Osteocyte (in vitro differentiated cells): ENCODE data around the gene SEMA3E. TPM values are rescaled to one million over a fixed set of nuclear protein-coding genes. Genes with fewer than 3 reads are reported as not detected.

Experiments
- DNase-seq: peaks from one replicate; pipeline ENCODE4 v3.0.0; 2021; ENCODE audit warnings: mixed read lengths; ENCODE audit not compliant: unreplicated experiment; ENCODE audit errors: extremely low spot score
- H3K27ac Mint-ChIP-seq: one replicate; pipeline ENCODE4 v1.8.0; 2021; ENCODE audit warnings: mild to moderate bottlenecking, mixed read lengths; ENCODE audit not compliant: unreplicated experiment
- H3K27me3 Mint-ChIP-seq: one replicate; pipeline ENCODE4 v1.8.0; 2021; ENCODE audit warnings: mixed read lengths; ENCODE audit not compliant: unreplicated experiment
- H3K36me3 Mint-ChIP-seq: one replicate; pipeline ENCODE4 v1.8.0; 2021; ENCODE audit warnings: mixed read lengths; ENCODE audit not compliant: unreplicated experiment
- H3K4me1 Mint-ChIP-seq: one replicate; pipeline ENCODE4 v1.8.0; 2021; ENCODE audit warnings: mixed read lengths; ENCODE audit not compliant: unreplicated experiment
- H3K4me3 Mint-ChIP-seq: one replicate; pipeline ENCODE4 v1.8.0; 2021; ENCODE audit warnings: mild to moderate bottlenecking, moderate library complexity, mixed read lengths; ENCODE audit not compliant: unreplicated experiment
- H3K9me3 Mint-ChIP-seq: one replicate; pipeline ENCODE4 v1.8.0; 2021; ENCODE audit warnings: mixed read lengths; ENCODE audit not compliant: unreplicated experiment
- total RNA-seq: library from RNA; stranded (reverse); gene quantifications from 2 replicates; pipeline ENCODE4 v1.2.1, GENCODE V29; 2021
- TF ChIP-seq, protein P1 (sequence below): fragments of 200-600 bp; sonication (generic); IDR thresholded peaks from 2 replicates; pipeline ENCODE4 v1.5.0; 2021; ENCODE audit warnings: antibody characterized with exemption, mild to moderate bottlenecking, moderate library complexity

Gene SEMA3E
- total RNA-seq, 1 donor from 2014 or later = 1.6 TPM

DNA sequence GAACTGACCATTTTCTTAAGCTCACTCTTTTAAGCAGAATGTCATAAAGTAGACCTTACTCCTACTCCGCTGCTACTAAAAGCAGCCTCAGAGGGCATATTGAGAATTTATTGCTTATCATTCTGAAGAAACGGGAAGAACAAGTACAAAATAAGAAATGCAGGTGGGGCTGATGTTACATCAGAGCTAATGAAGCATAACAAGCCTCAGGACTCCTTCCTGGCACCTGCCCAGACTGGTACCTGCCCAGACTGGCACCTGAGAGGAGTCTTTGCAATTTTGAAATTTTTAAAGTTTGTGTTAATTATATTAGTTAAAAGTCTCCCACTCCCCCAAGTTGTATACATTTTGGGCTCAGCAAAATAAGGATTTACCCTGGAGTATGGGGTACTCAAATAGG lies 162.4 kb downstream of the SEMA3E start:
- H3K27me3 Mint-ChIP-seq = no peaks in the 10 kb centered on the region
- TF ChIP-seq, protein P1, sequence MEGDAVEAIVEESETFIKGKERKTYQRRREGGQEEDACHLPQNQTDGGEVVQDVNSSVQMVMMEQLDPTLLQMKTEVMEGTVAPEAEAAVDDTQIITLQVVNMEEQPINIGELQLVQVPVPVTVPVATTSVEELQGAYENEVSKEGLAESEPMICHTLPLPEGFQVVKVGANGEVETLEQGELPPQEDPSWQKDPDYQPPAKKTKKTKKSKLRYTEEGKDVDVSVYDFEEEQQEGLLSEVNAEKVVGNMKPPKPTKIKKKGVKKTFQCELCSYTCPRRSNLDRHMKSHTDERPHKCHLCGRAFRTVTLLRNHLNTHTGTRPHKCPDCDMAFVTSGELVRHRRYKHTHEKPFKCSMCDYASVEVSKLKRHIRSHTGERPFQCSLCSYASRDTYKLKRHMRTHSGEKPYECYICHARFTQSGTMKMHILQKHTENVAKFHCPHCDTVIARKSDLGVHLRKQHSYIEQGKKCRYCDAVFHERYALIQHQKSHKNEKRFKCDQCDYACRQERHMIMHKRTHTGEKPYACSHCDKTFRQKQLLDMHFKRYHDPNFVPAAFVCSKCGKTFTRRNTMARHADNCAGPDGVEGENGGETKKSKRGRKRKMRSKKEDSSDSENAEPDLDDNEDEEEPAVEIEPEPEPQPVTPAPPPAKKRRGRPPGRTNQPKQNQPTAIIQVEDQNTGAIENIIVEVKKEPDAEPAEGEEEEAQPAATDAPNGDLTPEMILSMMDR = no peak
- DNase-seq = no peak
- H3K36me3 Mint-ChIP-seq = no peaks in the 10 kb centered on the region
- H3K4me3 Mint-ChIP-seq = no peak overlapping the region
- no peaks in the 10 kb centered on the region for H3K9me3 Mint-ChIP-seq
- no peaks in the 10 kb centered on the region for H3K4me1 Mint-ChIP-seq
- H3K27ac Mint-ChIP-seq = no peak overlapping the region

DNA sequence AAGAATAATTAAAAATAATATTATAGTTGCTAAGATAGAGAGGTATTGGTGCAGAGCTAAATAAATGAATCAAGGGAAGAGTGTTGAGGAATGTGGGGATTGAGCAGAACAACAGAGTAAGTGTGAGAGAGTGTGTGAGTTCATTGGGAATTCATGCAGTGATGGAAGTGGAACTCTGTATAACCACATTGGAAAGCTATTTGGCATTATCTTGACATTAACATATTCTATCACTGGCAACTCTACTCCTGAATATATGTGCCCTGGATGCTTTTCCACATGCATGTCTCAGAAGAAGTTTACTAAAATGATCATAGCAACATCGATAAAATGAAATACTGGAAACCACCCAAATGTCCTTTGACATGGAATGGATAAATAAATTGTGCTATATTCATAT lies 164.1 kb downstream of the SEMA3E start:
- no peaks in the 10 kb centered on the region for H3K36me3 Mint-ChIP-seq
- DNase-seq = no peak
- no peak overlapping the region for H3K4me3 Mint-ChIP-seq
- no peak overlapping the region for H3K27ac Mint-ChIP-seq
- H3K9me3 Mint-ChIP-seq = no peaks in the 10 kb centered on the region
- no peaks in the 10 kb centered on the region for H3K4me1 Mint-ChIP-seq
- TF ChIP-seq, protein P1 = no peak
- H3K27me3 Mint-ChIP-seq = no peaks in the 10 kb centered on the region

DNA sequence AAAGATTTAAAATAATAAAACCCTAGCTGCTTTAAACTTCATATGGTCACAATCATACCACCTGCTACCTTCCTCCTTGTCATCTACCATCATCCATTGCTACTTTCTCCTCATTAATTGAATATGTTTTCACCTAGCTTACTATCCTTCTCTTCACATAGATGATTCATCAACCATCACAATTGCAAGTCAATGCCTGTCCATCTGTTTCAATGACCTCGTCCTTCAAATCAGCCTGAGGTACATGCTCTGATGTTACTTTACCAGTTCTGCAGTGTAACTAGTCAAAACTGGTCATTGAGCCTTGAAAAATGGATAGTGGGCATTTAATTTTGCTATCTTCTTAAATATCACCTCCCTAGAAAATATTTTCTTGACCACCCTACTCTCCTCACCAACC lies 164.7 kb downstream of the SEMA3E start:
- H3K27ac Mint-ChIP-seq = no peak overlapping the region
- DNase-seq = no peak
- H3K36me3 Mint-ChIP-seq = no peaks in the 10 kb centered on the region
- TF ChIP-seq, protein P1 = no peak
- no peaks in the 10 kb centered on the region for H3K27me3 Mint-ChIP-seq
- H3K4me1 Mint-ChIP-seq = no peaks in the 10 kb centered on the region
- H3K4me3 Mint-ChIP-seq = no peak overlapping the region
- H3K9me3 Mint-ChIP-seq = no peaks in the 10 kb centered on the region

DNA sequence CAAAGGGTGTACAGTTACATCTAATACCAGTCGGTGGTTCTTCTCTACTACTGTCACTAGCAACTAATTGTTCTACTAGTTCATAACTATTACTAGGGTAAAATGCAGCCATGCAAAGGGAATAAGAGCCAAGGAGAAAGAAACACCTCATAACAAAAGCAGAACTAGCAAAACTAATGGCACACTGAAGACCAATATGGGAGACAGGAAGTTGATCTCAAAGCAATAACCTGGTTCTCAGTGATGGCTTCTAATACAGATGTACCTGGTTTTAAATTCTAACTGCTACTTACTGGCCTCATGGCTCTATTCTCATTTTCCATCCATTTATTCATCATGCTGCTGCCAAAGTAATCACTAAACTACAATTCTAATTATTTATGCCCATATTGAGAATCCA lies 170.3 kb downstream of the SEMA3E start:
- DNase-seq = no peak
- Mint-ChIP-seq H3K36me3 (no peaks in the 10 kb centered on the region), H3K9me3 (no peaks in the 10 kb centered on the region), H3K27me3 (no peaks in the 10 kb centered on the region), H3K4me3 (no peak overlapping the region), H3K27ac (no peak overlapping the region), H3K4me1 (no peaks in the 10 kb centered on the region)
- TF ChIP-seq, protein P1 = no peak

DNA sequence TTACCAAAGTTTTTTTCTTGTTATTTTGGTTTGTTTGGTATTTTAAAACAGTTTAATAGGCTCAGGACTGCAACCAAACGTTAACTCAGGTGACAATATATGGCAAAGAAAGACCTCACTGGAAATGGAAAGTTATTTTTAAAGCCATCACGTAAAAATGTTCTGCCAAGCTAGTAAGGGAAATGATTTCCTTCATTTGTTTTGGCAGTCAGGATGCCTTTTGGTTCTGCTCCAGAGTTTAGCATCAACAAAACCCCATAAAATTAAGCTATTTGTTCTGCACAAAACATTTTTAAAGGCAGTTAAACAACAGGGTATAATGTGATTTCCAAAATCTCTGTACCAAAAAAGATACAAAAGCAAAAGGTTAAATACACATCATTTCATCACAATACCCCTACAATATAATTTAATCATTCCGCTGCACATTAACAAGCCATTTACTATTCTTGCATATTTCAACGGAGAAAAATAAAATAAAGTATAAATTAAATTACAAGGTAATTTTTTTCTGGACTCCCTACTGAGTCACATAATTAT lies 172.4 kb downstream of the SEMA3E start:
- Mint-ChIP-seq H3K27ac (no peak overlapping the region), H3K4me3 (no peak overlapping the region), H3K4me1 (no peaks in the 10 kb centered on the region), H3K27me3 (no peaks in the 10 kb centered on the region), H3K9me3 (no peaks in the 10 kb centered on the region), H3K36me3 (no peaks in the 10 kb centered on the region)
- TF ChIP-seq, protein P1 = no peak
- DNase-seq = no peak
